Epithelial cell of esophagus (primary cell): Measurements from ENCODE around the gene CHTF8.

Source experiments
- DNase-seq: peaks from one replicate; pipeline ENCODE4 v3.0.0; 2010; ENCODE audit warnings: low read depth
- H3K4me3 ChIP-seq: 2 replicates; pipeline ENCODE4 v1.5.1; 2011; ENCODE audit warnings: mild to moderate bottlenecking, low read length, control low read depth
- TF ChIP-seq, protein P1 (sequence below): IDR thresholded peaks from 2 replicates; pipeline ENCODE4 v1.5.1; 2011; ENCODE audit warnings: low read depth, mild to moderate bottlenecking, low read length, control low read depth, inconsistent platforms; ENCODE audit not compliant: insufficient read depth; ENCODE audit errors: missing control alignments

Gene CHTF8

DNA sequence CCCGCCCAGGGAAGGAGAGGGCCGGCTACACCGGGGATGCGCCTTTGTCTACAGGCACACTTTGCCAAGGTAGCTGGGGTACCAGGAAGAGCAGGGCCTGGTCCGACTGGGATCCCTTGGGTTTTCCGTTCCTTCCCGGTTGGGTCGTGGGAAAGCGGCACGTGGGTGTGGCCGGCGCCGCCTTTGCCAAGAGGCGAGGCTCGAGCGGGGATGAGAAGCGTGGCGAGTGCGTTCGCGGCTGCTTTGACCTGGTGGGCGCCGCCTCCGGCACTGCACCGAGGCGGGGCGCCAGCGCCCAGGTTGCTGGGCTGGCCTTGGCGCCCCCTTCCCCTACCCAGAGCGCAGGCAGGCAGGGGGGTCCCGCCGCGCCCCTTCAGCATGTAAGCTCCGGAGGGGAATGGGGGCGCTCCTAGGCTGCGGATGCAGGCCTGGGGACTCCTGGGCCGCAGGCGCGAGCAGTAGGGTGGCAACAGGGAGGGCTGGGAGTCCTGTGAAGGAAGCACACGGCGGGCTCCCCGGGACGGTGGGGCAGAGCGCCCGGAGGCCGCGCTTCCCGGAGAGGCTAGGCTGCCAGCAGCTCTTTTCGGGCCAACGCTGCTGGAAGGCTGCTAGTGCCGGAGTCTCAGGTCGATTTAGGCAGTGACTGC lies 24.9 kb downstream of the CHTF8 start:
- TF ChIP-seq, protein P1, sequence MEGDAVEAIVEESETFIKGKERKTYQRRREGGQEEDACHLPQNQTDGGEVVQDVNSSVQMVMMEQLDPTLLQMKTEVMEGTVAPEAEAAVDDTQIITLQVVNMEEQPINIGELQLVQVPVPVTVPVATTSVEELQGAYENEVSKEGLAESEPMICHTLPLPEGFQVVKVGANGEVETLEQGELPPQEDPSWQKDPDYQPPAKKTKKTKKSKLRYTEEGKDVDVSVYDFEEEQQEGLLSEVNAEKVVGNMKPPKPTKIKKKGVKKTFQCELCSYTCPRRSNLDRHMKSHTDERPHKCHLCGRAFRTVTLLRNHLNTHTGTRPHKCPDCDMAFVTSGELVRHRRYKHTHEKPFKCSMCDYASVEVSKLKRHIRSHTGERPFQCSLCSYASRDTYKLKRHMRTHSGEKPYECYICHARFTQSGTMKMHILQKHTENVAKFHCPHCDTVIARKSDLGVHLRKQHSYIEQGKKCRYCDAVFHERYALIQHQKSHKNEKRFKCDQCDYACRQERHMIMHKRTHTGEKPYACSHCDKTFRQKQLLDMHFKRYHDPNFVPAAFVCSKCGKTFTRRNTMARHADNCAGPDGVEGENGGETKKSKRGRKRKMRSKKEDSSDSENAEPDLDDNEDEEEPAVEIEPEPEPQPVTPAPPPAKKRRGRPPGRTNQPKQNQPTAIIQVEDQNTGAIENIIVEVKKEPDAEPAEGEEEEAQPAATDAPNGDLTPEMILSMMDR: no peak
- peak overlapping the region; percentile 62 for H3K4me3 ChIP-seq
- DNase-seq: peak; percentile 51

DNA sequence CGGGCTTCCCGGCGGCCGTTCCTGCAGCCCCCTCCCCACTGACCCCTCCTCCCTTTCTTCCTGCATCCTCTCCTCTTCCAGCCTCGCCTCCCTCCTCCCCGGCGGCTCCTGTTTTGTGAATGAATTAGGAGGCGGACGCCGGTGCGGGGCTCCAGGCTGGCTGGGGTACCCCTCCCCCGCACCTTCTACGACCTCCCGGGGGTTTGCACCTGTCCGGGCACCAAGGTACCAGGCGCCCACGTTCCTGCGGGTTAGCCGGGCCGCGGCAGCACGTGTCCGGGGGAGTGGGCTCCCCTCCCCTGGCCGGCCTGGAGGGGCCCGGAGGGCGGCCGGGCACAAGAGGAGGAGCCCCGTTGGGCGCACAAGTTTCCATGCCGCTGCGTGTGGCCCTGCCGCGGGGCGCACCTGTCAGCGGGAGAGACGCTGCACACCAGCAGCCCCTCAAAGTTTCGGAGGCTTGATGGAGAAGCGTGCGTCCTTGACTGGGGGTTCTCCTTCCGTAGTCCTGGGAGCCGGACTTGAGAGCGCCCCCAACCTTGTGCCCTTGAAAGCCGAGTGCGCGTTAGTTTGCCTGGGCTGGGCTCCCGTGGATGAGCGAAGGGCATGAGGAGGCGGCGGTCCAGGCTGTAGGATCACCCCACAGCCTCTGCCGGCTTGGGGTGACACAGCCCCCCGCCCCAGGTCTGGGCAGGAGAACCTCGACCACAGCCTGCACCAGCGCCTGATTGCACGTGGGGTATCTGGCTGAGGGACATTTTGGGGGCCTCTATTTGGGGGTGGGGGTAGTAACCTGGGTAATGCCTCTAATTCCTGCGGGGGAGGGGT lies 25.7 kb downstream of the CHTF8 start:
- TF ChIP-seq, protein P1: no peak
- H3K4me3 ChIP-seq: peak overlapping the region; percentile 62
- no peak for DNase-seq

DNA sequence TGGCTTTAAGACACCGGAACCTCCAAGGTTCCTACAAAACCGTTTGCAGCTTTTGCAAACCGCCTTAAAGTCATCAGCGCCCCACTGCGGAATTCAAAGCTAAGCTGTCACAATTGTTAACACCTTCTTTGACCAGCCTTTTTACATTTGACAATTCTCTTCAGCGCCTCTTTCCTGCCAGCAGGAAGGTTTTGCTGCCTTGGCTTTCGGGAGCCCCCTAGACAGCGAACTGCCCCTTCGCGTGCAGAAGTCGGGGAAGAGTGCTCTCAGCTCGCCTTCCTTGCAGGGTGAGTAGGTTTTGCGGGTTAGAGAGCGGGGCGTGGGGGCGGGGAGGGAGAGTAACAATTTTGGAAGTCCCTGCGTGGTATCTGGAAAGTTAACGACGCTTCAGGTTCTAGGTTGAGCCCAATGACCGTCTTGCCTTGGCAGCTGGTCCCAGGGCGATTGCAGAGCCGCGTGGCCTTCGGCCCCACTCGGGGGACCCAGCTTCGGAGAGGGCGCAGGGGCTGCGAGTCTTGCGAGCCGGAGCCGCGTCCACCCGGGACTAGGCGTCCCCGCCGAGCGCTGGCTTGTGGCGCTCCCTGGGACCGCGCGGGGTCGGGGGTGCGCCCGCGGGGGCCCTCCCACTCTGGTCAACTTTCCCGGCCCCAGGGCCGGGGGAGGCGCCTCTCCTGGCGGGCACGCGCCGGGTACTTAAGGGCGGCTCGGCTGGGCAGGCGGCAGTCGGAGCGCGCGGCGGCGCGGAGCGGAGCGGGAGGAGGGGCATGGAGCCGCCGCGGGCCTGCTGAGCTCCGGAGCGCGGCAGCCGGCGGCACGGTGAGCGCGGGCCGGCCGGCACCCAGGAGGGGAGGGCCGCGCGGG lies 26.7 kb downstream of the CHTF8 start, which contains the start of gene HAS3:
HAS3 (plus strand) TSS at position 153 of the 861 bp plus-strand sequence. CDS start 3,743 bp downstream, outside the sequence.
- H3K4me3 ChIP-seq: peak within 1 kb of the TSS; percentile 66
- TF ChIP-seq, protein P1: peak; percentile 64
- peak; percentile 87 for DNase-seq

DNA sequence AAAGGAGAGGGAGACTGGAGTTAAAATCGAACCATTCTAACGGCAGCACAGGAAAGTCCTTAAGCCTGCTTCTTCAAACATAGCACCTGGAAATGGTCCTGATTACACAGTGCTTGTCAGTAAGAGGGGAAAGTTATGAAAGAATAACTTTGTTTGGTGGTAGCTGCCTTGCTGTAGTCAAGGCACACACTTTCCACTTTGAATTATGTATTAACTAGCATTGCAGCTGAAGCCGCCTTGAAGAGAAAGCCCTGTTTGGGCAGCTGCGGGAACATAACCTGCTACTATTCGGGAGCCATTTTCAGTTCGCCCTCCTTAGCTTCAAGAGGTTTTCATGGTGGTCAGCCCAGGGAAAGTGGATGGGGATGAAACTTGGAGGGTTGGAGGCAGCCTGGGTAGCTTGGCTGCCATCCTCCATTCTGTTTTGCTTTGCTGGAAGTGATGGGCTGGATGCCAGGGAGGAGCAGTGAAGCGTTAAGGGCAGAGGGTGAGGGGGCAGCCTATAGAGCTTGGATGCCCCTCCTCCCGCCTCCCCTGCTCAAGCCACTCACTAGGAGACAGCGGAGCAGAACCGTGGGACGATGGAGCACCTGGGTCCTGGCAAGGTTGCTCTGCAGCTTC lies 32.2 kb downstream of the CHTF8 start:
- no peak overlapping the region for H3K4me3 ChIP-seq
- no peak for DNase-seq
- TF ChIP-seq, protein P1: no peak

DNA sequence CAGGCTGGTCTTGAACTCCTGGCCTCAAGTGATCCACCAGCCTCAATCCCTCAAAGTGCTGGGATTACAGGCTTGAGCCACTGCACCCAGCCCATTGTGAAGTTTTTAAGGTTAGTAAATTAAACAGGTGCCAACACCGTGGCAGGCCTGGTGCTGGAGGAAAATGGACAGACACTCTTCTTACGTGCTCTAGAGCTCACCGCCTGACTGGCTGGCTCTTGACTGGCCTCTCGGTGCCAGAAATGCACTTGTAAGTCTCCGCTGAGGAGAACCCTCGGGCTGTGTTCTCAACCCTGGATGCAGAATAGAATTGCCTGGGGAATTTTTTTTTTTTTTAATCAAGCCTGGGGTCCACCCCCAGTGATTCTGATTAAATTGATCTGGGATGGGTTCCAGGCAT lies 37.2 kb downstream of the CHTF8 start:
- H3K4me3 ChIP-seq: no peak overlapping the region
- TF ChIP-seq, protein P1: no peak
- no peak for DNase-seq

DNA sequence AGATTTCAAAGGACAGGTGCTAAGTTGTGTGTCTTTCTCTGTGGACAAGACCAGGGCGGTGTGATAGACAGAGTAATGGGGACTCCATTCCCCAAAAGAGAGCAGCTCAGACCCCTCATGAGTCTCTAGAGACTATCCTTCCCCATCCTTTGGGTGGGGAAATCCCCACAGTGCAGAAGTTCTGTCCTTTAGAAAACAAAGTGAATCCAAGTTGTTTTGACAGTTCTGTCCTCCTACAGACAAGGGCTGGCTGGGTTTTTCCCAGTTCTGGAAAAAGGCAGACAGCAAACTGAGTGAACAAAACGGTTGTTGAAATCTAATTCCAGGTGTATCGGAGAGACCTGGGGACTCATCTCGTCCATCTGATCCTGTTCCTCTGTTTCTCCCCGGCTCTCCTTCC lies 37.9 kb downstream of the CHTF8 start:
- no peak overlapping the region for H3K4me3 ChIP-seq
- DNase-seq: no peak
- TF ChIP-seq, protein P1: no peak
